GM18526 (cell line): Measurements from ENCODE around the gene TREML4.

ENCODE experiments used
- POLR2A ChIP-seq: IDR thresholded peaks from 3 replicates; pipeline ENCODE4 v1.6.1; 2011; ENCODE audit not compliant: insufficient read length; ENCODE audit errors: extremely low read depth

Gene TREML4

GRCh38 chr6:41286544-41287346, 58.6 kb downstream of the TREML4 start, which contains the start of gene TREM1:
TREM1 (minus strand) TSS chr6:41286682; CDS start chr6:41286655, 27 bp downstream.
- no peak for TF ChIP-seq POLR2A

GRCh38 chr6:41288030-41288753, 60.0 kb downstream of the TREML4 start:
- no peak for TF ChIP-seq POLR2A
